Panc1 (cell line): ENCODE data around the gene TNFRSF25. TPM values are rescaled to one million over a fixed set of nuclear protein-coding genes. Genes with fewer than 3 reads are reported as not detected.

Experiments
- ATAC-seq: fragments of 200-7000 bp; cut with Tn5 transposase; 2 replicates; pipeline ENCODE4 v1.9.1; 2020; ENCODE audit warnings: mild to moderate bottlenecking, moderate library complexity
- BruUV-seq: library from RNA; stranded (reverse); fragments of 400-500 nt; replicated peaks from 2 replicates; lab custom pipeline; 2021; lab: Mats Ljungman, UMichigan
- CTCF ChIA-PET: fragments of 300-600 bp; sonication (Branson Sonifier 250); formaldehyde crosslinking; loops from one replicate; lab custom pipeline; 2022; ENCODE audit warnings: antibody characterized with exemption; lab: Charles Lee
- POLR2A ChIA-PET: fragments of 300-600 bp; sonication (Branson Sonifier 250); formaldehyde crosslinking; loops from one replicate; lab custom pipeline; 2022; ENCODE audit warnings: antibody characterized with exemption; lab: Charles Lee
- DNase-seq: peaks from one replicate; pipeline ENCODE4 v3.0.0-alpha.2; 2010; ENCODE audit warnings: low read depth, low spot score
- H3K27ac ChIP-seq: 2 replicates; pipeline ENCODE4 v1.5.1; 2011; ENCODE audit warnings: mild to moderate bottlenecking, low read length, inconsistent platforms
- H3K27me3 ChIP-seq: fragments of 200-500 bp; sonication (Bioruptor generic); 2 replicates; pipeline ENCODE4 v1.6.0; 2014; ENCODE audit warnings: low read length, inconsistent platforms; ENCODE audit not compliant: control insufficient read depth, insufficient read depth
- H3K36me3 ChIP-seq: fragments of 200-500 bp; sonication (Bioruptor generic); 2 replicates; pipeline ENCODE4 v1.5.1; 2014; ENCODE audit warnings: inconsistent platforms, mild to moderate bottlenecking, low read length, moderate library complexity; ENCODE audit not compliant: control insufficient read depth, insufficient read depth
- H3K4me1 ChIP-seq: 2 replicates; pipeline ENCODE4 v1.5.1; 2011; ENCODE audit warnings: inconsistent platforms, mild to moderate bottlenecking, low read length, moderate library complexity; ENCODE audit not compliant: control insufficient read depth, insufficient read depth
- H3K4me3 ChIP-seq, 2 experiments: 2 replicates each; pipeline ENCODE4 v1.5.1; 2011 to 2012; ENCODE audit warnings: low read depth in 2 of 2, low read length in 2 of 2, mild to moderate bottlenecking in 2 of 2, inconsistent platforms in 1 of 2, moderate library complexity in 1 of 2
- H3K9me3 ChIP-seq: fragments of 200-500 bp; sonication (Bioruptor generic); 2 replicates; pipeline ENCODE4 v1.5.1; 2014; ENCODE audit warnings: low read depth, mild to moderate bottlenecking, inconsistent platforms, low read length, moderate library complexity; ENCODE audit not compliant: control insufficient read depth, insufficient read depth
- CTCF ChIP-seq: fragments of 450-650 bp; IDR thresholded peaks from 2 replicates; pipeline ENCODE4 v1.5.1; 2017; ENCODE audit warnings: mild to moderate bottlenecking
- POLR2AphosphoS5 ChIP-seq: IDR thresholded peaks from 2 replicates; pipeline ENCODE4 v1.6.1; 2012; ENCODE audit warnings: mild to moderate bottlenecking, low read depth, low read length, moderate library complexity
- SIN3A ChIP-seq: IDR thresholded peaks from 2 replicates; pipeline ENCODE4 v1.6.1; 2012; ENCODE audit warnings: low read depth, mild to moderate bottlenecking, low read length, moderate library complexity, borderline replicate concordance; ENCODE audit not compliant: insufficient read depth
- TCF7L2 ChIP-seq: IDR thresholded peaks from 2 replicates; pipeline ENCODE4 v1.6.1; 2011; ENCODE audit warnings: mild to moderate bottlenecking, low read depth, low read length, inconsistent platforms
- in situ Hi-C: cut with HindIII; loops from 2 replicates; pipeline ENCODE4 v1.10.0; 2016; ENCODE audit warnings: low sequenced_read_pairs, low pct_unique_long_range_greater_than_20kb
- intact Hi-C: fragments of 100-400 bp; cut with micrococcal nuclease; formaldehyde crosslinking; loops from one replicate; pipeline ENCODE4 v1.10.0; 2022; ENCODE audit not compliant: unreplicated experiment
- total RNA-seq: library from RNA; stranded (reverse); gene quantifications from one replicate; pipeline ENCODE4 v1.2.1, GENCODE V29; 2021; ENCODE audit not compliant: unreplicated experiment
- TF ChIP-seq, protein P1 (sequence below), 2 experiments: IDR thresholded peaks; 2 replicates each; pipeline ENCODE4 v1.6.1; 2011 to 2012; ENCODE audit warnings: low read depth in 2 of 2, control low read depth in 1 of 2, low read length in 1 of 2, mild to moderate bottlenecking in 1 of 2, moderate library complexity in 1 of 2; ENCODE audit not compliant: insufficient read depth in 1 of 2

TNFRSF25 gene
- total RNA-seq, 1 experiment from 2014 or later = 7.0 TPM

- POLR2A ChIA-PET = no interaction called here
- TF ChIP-seq SIN3A (no peak), CTCF (no peak), TCF7L2 (no peak), POLR2AphosphoS5 (no peak)
- TF ChIP-seq, protein P1, sequence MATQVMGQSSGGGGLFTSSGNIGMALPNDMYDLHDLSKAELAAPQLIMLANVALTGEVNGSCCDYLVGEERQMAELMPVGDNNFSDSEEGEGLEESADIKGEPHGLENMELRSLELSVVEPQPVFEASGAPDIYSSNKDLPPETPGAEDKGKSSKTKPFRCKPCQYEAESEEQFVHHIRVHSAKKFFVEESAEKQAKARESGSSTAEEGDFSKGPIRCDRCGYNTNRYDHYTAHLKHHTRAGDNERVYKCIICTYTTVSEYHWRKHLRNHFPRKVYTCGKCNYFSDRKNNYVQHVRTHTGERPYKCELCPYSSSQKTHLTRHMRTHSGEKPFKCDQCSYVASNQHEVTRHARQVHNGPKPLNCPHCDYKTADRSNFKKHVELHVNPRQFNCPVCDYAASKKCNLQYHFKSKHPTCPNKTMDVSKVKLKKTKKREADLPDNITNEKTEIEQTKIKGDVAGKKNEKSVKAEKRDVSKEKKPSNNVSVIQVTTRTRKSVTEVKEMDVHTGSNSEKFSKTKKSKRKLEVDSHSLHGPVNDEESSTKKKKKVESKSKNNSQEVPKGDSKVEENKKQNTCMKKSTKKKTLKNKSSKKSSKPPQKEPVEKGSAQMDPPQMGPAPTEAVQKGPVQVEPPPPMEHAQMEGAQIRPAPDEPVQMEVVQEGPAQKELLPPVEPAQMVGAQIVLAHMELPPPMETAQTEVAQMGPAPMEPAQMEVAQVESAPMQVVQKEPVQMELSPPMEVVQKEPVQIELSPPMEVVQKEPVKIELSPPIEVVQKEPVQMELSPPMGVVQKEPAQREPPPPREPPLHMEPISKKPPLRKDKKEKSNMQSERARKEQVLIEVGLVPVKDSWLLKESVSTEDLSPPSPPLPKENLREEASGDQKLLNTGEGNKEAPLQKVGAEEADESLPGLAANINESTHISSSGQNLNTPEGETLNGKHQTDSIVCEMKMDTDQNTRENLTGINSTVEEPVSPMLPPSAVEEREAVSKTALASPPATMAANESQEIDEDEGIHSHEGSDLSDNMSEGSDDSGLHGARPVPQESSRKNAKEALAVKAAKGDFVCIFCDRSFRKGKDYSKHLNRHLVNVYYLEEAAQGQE (IDR thresholded peaks at IDR 0.05; ENCODE audit: insufficient read depth in 1 of 2, low read depth in 2 of 2, low read length in 1 of 2) = no peak
- intact Hi-C loops = no loop called here
- peaks cover 13% of the 10 kb centered on the region for H3K4me1 ChIP-seq
- peak overlapping the region; percentile 54 to 59 for H3K4me3 ChIP-seq
- no peaks in the 10 kb centered on the region for H3K9me3 ChIP-seq
- peak; percentile 72 for ATAC-seq
- no peaks in the 10 kb centered on the region for H3K36me3 ChIP-seq
- no TSS peak for BruUV-seq
- CTCF ChIA-PET = no interaction called here
- H3K27ac ChIP-seq = no peak overlapping the region
- no peak for DNase-seq
- no peaks in the 10 kb centered on the region for H3K27me3 ChIP-seq
- in situ Hi-C loops = no loop called here
These were observed 31.4 kb upstream of the TNFRSF25 start for GRCh38 chr1:6497215-6497866.

DNA sequence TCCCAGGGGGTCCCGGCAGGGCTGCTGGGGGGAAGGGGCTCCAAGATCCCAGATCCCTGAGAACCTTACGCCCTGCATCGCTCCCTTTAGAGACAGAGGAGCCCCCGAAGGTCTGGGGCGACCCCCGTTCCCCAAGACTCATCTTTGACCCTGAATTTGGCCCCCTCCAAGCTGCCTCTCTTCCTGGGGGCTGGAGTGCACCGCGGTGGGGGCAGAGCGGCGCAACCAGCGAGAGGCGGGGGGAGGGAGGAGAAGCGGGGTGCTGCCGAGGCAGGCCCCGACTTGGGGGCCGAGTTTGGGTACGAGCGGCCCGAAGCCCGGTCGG is 30.9 kb upstream of the TNFRSF25 start:
- Histone ChIP-seq H3K9me3 (no peaks in the 10 kb centered on the region), H3K27ac (peak overlapping the region; percentile 44; the same call in 1 of the 2 replicates), H3K4me1 (peaks cover 17% of the 10 kb centered on the region), H3K36me3 (no peaks in the 10 kb centered on the region), H3K4me3 (peak overlapping the region; percentile 54 to 59), H3K27me3 (no peaks in the 10 kb centered on the region)
- POLR2A ChIA-PET = no interaction called here
- no peak for DNase-seq
- no peak for ATAC-seq
- in situ Hi-C loops = no loop called here
- no TSS peak for BruUV-seq
- intact Hi-C loops = no loop called here
- TF ChIP-seq POLR2AphosphoS5 (no peak), SIN3A (no peak), CTCF (no peak), TCF7L2 (no peak)
- TF ChIP-seq, protein P1 (IDR thresholded peaks at IDR 0.05; ENCODE audit: insufficient read depth in 1 of 2, low read depth in 2 of 2, low read length in 1 of 2) = no peak
- CTCF ChIA-PET = no interaction called here
